Activated CD8-positive, alpha-beta T cell treated with anti-CD3 and anti-CD28 coated beads for 36 hours (primary cell): Measurements from ENCODE around the gene CARD9. TPM values are rescaled to one million over a fixed set of nuclear protein-coding genes. Genes with fewer than 3 reads are reported as not detected.

ENCODE experiments used
- ATAC-seq: fragments of 200-7000 bp; cut with Tn5 transposase; one replicate; pipeline ENCODE4 v1.10.0; 2021; ENCODE audit warnings: mild to moderate bottlenecking, moderate library complexity
- CTCF ChIA-PET: fragments of 350-600 bp; sonication (Branson Sonifier 250); formaldehyde crosslinking; loops from one replicate; lab custom pipeline; 2021; ENCODE audit warnings: antibody characterized with exemption; lab: Charles Lee
- POLR2A ChIA-PET: fragments of 350-600 bp; sonication (Branson Sonifier 250); formaldehyde crosslinking; loops from one replicate; lab custom pipeline; 2021; ENCODE audit warnings: antibody characterized with exemption; lab: Charles Lee
- DNase-seq: peaks from one replicate; pipeline ENCODE4 v3.0.0-alpha.2; 2020
- H3K27ac Mint-ChIP-seq: one replicate; pipeline ENCODE4 v1.8.0; 2021; ENCODE audit warnings: mild to moderate bottlenecking, mixed read lengths
- H3K27me3 Mint-ChIP-seq: one replicate; pipeline ENCODE4 v1.8.0; 2021; ENCODE audit warnings: mixed read lengths
- H3K36me3 Mint-ChIP-seq: one replicate; pipeline ENCODE4 v1.8.0; 2021; ENCODE audit warnings: low read depth, mixed read lengths
- H3K4me1 Mint-ChIP-seq: one replicate; pipeline ENCODE4 v1.8.0; 2021; ENCODE audit warnings: low read depth, mixed read lengths
- H3K4me3 Mint-ChIP-seq: one replicate; pipeline ENCODE4 v1.8.0; 2021; ENCODE audit warnings: mild to moderate bottlenecking, moderate library complexity, mixed read lengths
- H3K9me3 Mint-ChIP-seq: one replicate; pipeline ENCODE4 v1.8.0; 2021; ENCODE audit warnings: mixed read lengths
- CTCF ChIP-seq: fragments of 200-600 bp; IDR thresholded peaks from one replicate; pipeline ENCODE4 v1.8.0; 2022; ENCODE audit warnings: antibody characterized with exemption, mild to moderate bottlenecking
- intact Hi-C: fragments of 100-400 bp; cut with micrococcal nuclease; formaldehyde crosslinking; loops from one replicate; pipeline ENCODE4 v1.10.0; 2022
- total RNA-seq, 2 experiments: library from RNA; stranded (reverse); gene quantifications; one replicate each; pipeline ENCODE4 v1.2.3, GENCODE V29; 2021

The CARD9 gene
- total RNA-seq, 2 experiments from 2014 or later: 6.8 to 7.1 TPM

- POLR2A ChIA-PET: interaction anchor here (0.7 to 1.7 kb wide), 7 partner anchors 8 to 69 kb away, joined by 3 to 6 read pairs (median 3); partner anchors contain the start of genes ENTR1 and PMPCA
- peaks cover 16% of the 10 kb centered on the region for H3K4me1 Mint-ChIP-seq
- no peak for TF ChIP-seq CTCF
Measured at GRCh38 chr9:136389396-136389795, 15.9 kb upstream of the CARD9 start.

GRCh38 chr9:136387217-136387616 lies 13.7 kb upstream of the CARD9 start:
- intact Hi-C loops: no loop called here
- CTCF ChIA-PET: interaction anchor here (1.1 kb wide), 1 partner anchor 24 kb away, joined by 6 read pairs; the partner anchor contains the start of gene DNLZ
- POLR2A ChIA-PET: interaction anchor here (1.1 to 2.1 kb wide), 4 partner anchors 12 to 24 kb away, joined by 3 to 9 read pairs (median 5); partner anchors contain the start of gene DNLZ
- Mint-ChIP-seq H3K27ac (no peak overlapping the region), H3K36me3 (peaks cover 60% of the 10 kb centered on the region), H3K9me3 (no peaks in the 10 kb centered on the region), H3K27me3 (no peaks in the 10 kb centered on the region), H3K4me3 (no peak overlapping the region), H3K4me1 (peaks cover 16% of the 10 kb centered on the region)
- DNase-seq: no peak
- no peak for TF ChIP-seq CTCF
- no peak for ATAC-seq

More at GRCh38 chr9:136389396-136389795, 15.9 kb upstream of the CARD9 start:
- CTCF ChIA-PET: interaction anchor here (0.8 to 1.6 kb wide), 3 partner anchors 10 to 13 kb away, joined by 3 to 5 read pairs (median 4); no protein-coding TSS in a partner anchor
- no peak for DNase-seq
- Mint-ChIP-seq H3K9me3 (no peaks in the 10 kb centered on the region), H3K36me3 (peaks cover 57% of the 10 kb centered on the region), H3K27ac (no peak overlapping the region), H3K4me3 (no peak overlapping the region), H3K27me3 (no peaks in the 10 kb centered on the region)
- intact Hi-C loops: no loop called here
- ATAC-seq: no peak

GRCh38 chr9:136386018-136386417 lies 12.5 kb upstream of the CARD9 start:
- H3K4me1 Mint-ChIP-seq: peaks cover 16% of the 10 kb centered on the region
- no peak for ATAC-seq
- H3K9me3 Mint-ChIP-seq: no peaks in the 10 kb centered on the region
- ChIA-PET POLR2A (interaction anchor here (0.7 to 2.1 kb wide), 5 partner anchors 11 to 22 kb away, joined by 3 to 9 read pairs (median 5); partner anchors contain the start of genes DNLZ and SNAPC4), CTCF (interaction anchor here (0.6 to 1.0 kb wide), 2 partner anchors 10 to 11 kb away, joined by 3 to 5 read pairs; no protein-coding TSS in a partner anchor)
- H3K36me3 Mint-ChIP-seq: peaks cover 52% of the 10 kb centered on the region
- no peaks in the 10 kb centered on the region for H3K27me3 Mint-ChIP-seq
- no peak for DNase-seq
- no peak overlapping the region for H3K4me3 Mint-ChIP-seq
- TF ChIP-seq CTCF: no peak
- no peak overlapping the region for H3K27ac Mint-ChIP-seq
- intact Hi-C loops: no loop called here

GRCh38 chr9:136385015-136385414 lies 11.5 kb upstream of the CARD9 start:
- Mint-ChIP-seq H3K36me3 (peaks cover 49% of the 10 kb centered on the region), H3K4me1 (peaks cover 16% of the 10 kb centered on the region), H3K27me3 (no peaks in the 10 kb centered on the region), H3K9me3 (no peaks in the 10 kb centered on the region), H3K4me3 (no peak overlapping the region), H3K27ac (peak overlapping the region; percentile 36)
- TF ChIP-seq CTCF: no peak
- ChIA-PET CTCF (interaction anchor here (0.8 to 1.2 kb wide), 3 partner anchors 13 to 215 kb away, joined by 3 to 4 read pairs (median 3); partner anchors contain the start of gene DNLZ), POLR2A (interaction anchor here (1.0 to 2.0 kb wide), 5 partner anchors 10 to 21 kb away, joined by 3 to 9 read pairs (median 5); partner anchors contain the start of genes DNLZ and SNAPC4)
- intact Hi-C loops: no loop called here
- ATAC-seq (peak; percentile 81), DNase-seq (peak; percentile 73)

- no peak overlapping the region for H3K4me3 Mint-ChIP-seq
- ATAC-seq: no peak
- no peak overlapping the region for H3K27ac Mint-ChIP-seq
- H3K27me3 Mint-ChIP-seq: no peaks in the 10 kb centered on the region
- intact Hi-C loops: no loop called here
- ChIA-PET CTCF (no interaction called here), POLR2A (interaction anchor here (1.2 to 1.9 kb wide), 3 partner anchors 14 to 20 kb away, joined by 3 to 5 read pairs (median 4); partner anchors contain the start of genes DNLZ and SNAPC4)
- H3K36me3 Mint-ChIP-seq: peaks cover 40% of the 10 kb centered on the region
- H3K4me1 Mint-ChIP-seq: peaks cover 16% of the 10 kb centered on the region
- DNase-seq: no peak
- no peaks in the 10 kb centered on the region for H3K9me3 Mint-ChIP-seq
- no peak for TF ChIP-seq CTCF
Measured at GRCh38 chr9:136383436-136383835, 10.0 kb upstream of the CARD9 start.
